Lung (tissue), 12 donors: ENCODE results near the gene NPRL2. TPM values are rescaled to one million over a fixed set of nuclear protein-coding genes. Genes with fewer than 3 reads are reported as not detected.

ENCODE experiments used
- ATAC-seq: fragments of 200-7000 bp; cut with Tn5 transposase; one replicate; pipeline ENCODE4 v1.9.1; 2020; ENCODE audit warnings: moderate number of reproducible peaks; ENCODE audit not compliant: insufficient read depth, low FRiP score
- DNase-seq, 3 donors: peaks; one replicate each; pipeline ENCODE4 v3.0.0-alpha.2; 2013 to 2017
- H3K27ac ChIP-seq, 2 donors: one replicate each; pipeline ENCODE4 v1.5.1; 2013; ENCODE audit warnings: mild to moderate bottlenecking in 2 of 2, moderate library complexity in 2 of 2, control low read depth in 1 of 2, inconsistent platforms in 1 of 2, low read depth in 1 of 2, low read length in 1 of 2
- H3K27me3 ChIP-seq, 3 donors: one replicate each; pipeline ENCODE4 v1.5.1; 2013; ENCODE audit warnings: low read length in 2 of 3; ENCODE audit not compliant: control insufficient read depth in 3 of 3, insufficient read depth in 3 of 3
- H3K36me3 ChIP-seq, 4 donors: one replicate each; pipeline ENCODE4 v1.5.1; 2013; ENCODE audit warnings: low read length in 4 of 4, mild to moderate bottlenecking in 1 of 4, moderate library complexity in 1 of 4; ENCODE audit not compliant: control insufficient read depth in 4 of 4, insufficient read depth in 4 of 4
- H3K4me1 ChIP-seq, 5 donors: one replicate each; pipeline ENCODE4 v1.5.1; 2013; ENCODE audit warnings: low read length in 5 of 5, mild to moderate bottlenecking in 2 of 5, moderate library complexity in 1 of 5; ENCODE audit not compliant: control insufficient read depth in 5 of 5, insufficient read depth in 5 of 5
- H3K4me3 ChIP-seq: one replicate; pipeline ENCODE4 v1.5.1; 2013; ENCODE audit warnings: mild to moderate bottlenecking, control low read depth, moderate library complexity
- H3K9ac ChIP-seq, 2 donors: one replicate each; pipeline ENCODE4 v1.5.1; 2013; ENCODE audit warnings: low read length in 2 of 2, control low read depth in 1 of 2; ENCODE audit not compliant: insufficient read depth in 1 of 2
- H3K9me3 ChIP-seq, 4 donors: one replicate each; pipeline ENCODE4 v1.5.1; 2013; ENCODE audit warnings: low read length in 3 of 4, mild to moderate bottlenecking in 1 of 4, moderate library complexity in 1 of 4; ENCODE audit not compliant: control insufficient read depth in 4 of 4, insufficient read depth in 3 of 4
- WGBS, 2 donors: extraction: QIAGEN DNeasy Blood & Tissue Kit; methylation state at CpG; one replicate each; pipeline ENCODE4 v1.1.7; 2013; 5-methylcytosine and 5-hydroxymethylcytosine counted together
- polyA plus RNA-seq, 2 donors: library from polyadenylated mRNA; stranded (reverse); fragments of 200-250 nt; gene quantifications; one replicate each; pipeline ENCODE4 v1.2.1, GENCODE V29; 2013
- total RNA-seq, 2 donors: library from RNA; depleted of rRNA in 1 of 2; stranded (reverse); fragments of >200 nt in 1 of 2; gene quantifications; one replicate each; pipeline ENCODE4 v1.2.1, GENCODE V29; 2014 to 2021
- TF ChIP-seq, protein P1 (sequence below): IDR thresholded peaks from 2 replicates; pipeline ENCODE4 v1.5.1; 2012; ENCODE audit warnings: mild to moderate bottlenecking; ENCODE audit errors: control extremely low read depth, extremely low read depth
- donor health status: control.
- donor health status: control.
- donor health status: Bipolar disorder and iron deficiency.
- donor health status: healthy.
- donor health status: DM: yes; HTN: yes; CAD: no.

NPRL2 gene
- total and polyA plus RNA-seq, 4 donors, result 12.7 to 21.9 (median 17.2) TPM

DNA sequence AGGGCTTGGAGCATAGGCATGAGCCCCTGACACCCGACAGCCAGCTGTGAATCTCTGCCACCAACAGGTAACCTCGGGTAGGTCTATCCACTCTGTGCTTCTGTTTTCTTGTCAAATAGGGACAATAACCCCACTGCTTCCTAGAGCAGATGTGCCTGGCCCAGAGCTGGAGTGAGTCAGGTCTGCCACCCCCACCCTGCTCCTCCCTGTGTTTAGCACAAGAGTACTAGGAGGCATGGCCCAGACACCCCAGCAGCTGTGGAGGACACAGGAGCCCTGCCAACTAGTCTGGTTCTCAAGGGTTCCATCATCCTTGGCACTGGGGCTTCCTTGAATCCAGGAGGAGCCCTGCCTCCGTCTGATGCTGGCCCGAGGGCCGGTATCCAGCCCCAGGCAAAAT lies 42.5 kb upstream of the NPRL2 start:
- TF ChIP-seq, protein P1, sequence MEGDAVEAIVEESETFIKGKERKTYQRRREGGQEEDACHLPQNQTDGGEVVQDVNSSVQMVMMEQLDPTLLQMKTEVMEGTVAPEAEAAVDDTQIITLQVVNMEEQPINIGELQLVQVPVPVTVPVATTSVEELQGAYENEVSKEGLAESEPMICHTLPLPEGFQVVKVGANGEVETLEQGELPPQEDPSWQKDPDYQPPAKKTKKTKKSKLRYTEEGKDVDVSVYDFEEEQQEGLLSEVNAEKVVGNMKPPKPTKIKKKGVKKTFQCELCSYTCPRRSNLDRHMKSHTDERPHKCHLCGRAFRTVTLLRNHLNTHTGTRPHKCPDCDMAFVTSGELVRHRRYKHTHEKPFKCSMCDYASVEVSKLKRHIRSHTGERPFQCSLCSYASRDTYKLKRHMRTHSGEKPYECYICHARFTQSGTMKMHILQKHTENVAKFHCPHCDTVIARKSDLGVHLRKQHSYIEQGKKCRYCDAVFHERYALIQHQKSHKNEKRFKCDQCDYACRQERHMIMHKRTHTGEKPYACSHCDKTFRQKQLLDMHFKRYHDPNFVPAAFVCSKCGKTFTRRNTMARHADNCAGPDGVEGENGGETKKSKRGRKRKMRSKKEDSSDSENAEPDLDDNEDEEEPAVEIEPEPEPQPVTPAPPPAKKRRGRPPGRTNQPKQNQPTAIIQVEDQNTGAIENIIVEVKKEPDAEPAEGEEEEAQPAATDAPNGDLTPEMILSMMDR, result no peak
- ATAC-seq (no peak), DNase-seq (no peak)
- Histone ChIP-seq H3K4me3 (no peak overlapping the region), H3K27ac (no peak overlapping the region), H3K36me3 (peaks cover 0 to 3% (median 0%) of the 10 kb centered on the region in 4 donors), H3K27me3 (no peaks in the 10 kb centered on the region), H3K9me3 (no peaks in the 10 kb centered on the region), H3K9ac (no peak overlapping the region), H3K4me1 (peaks cover 0 to 11% (median 9%) of the 10 kb centered on the region in 5 donors)
- 86 to 89% methylated on average over 5 of the region's 5 CpGs for WGBS, 2 donors

DNA sequence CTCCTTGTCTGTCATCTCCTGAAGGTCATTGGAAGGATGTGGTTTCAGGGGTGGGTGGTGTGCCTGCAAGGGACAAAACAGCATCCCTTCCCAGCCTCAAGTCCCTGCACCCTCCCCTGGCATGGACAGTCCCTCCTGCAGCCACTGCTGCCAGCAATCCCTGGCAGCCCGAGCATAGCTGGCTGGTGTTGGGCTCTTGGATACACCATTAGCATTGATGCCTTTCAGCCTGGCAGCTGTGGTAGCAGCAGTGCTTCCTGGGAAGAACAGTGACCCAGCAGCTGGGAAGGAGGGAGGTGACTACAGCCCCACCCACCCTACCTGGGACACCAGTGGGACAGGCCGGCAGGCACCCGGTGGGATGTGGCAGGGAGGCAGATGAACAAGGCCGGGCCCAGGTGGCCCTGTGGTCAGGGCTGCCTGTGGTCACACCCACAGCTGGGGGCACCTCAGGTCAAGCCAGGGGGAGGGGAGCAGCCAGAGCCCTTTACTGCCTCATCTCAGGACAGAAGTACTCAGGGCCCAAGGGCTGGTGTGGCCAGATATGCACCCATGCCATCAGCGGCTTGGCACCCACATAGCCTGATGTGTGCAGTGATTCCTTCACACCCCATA lies 41.6 kb upstream of the NPRL2 start:
- peaks cover 0 to 11% (median 9%) of the 10 kb centered on the region in 5 donors for H3K4me1 ChIP-seq
- no peaks in the 10 kb centered on the region for H3K9me3 ChIP-seq
- ATAC-seq (no peak), DNase-seq (no peak)
- H3K9ac ChIP-seq, result no peak overlapping the region
- TF ChIP-seq, protein P1, result no peak
- peaks cover 0 to 3% (median 0%) of the 10 kb centered on the region in 4 donors for H3K36me3 ChIP-seq
- H3K4me3 ChIP-seq, result no peak overlapping the region
- no peaks in the 10 kb centered on the region for H3K27me3 ChIP-seq
- WGBS, 2 donors, result 71 to 84% methylated on average over 5 of the region's 5 CpGs
- no peak overlapping the region for H3K27ac ChIP-seq

DNA sequence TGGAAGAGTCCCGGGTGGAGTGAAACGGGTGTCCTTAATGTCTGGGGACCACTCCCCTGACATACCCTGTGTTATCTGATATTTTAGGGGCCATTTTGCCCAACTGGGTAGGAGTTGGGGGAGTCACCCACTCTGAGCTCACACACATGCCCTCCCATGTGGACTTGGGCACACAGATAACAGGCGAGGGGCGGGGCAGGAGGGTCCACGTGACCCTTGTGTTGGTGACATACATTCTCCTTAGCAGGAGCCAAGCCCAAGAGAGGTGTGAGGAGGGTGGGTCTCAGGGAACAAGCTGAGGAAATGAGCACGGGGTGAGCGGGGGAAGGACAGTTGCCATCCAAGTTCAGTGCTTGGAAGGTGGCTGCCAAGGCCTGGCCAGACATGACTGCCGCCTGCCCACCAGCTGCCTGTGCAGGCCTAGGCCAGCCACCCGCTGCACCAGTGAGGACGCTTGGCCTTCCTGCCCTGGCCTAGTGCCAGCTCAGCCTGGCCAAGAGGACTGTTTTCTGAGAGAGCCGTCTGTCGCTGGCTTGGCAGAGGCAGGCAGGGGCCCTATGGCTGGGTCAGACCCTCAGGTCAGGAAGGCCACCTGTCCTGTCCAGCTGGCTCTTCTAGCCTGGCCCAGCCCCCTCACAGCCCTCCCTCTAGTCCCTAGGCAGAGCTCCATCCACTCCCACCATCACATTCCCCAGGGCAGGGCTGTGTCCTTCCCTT lies 40.1 kb upstream of the NPRL2 start:
- no peaks in the 10 kb centered on the region for H3K27me3 ChIP-seq
- ATAC-seq, result no peak
- DNase-seq, result peak in 2 of 3 donors; percentile 26 to 40
- H3K4me3 ChIP-seq, result no peak overlapping the region
- 55 to 73% methylated on average over 12 of the region's 12 CpGs for WGBS, 2 donors
- no peak overlapping the region for H3K9ac ChIP-seq
- H3K36me3 ChIP-seq, result peaks cover 0 to 3% (median 0%) of the 10 kb centered on the region in 4 donors
- peaks cover 0 to 11% (median 9%) of the 10 kb centered on the region in 5 donors for H3K4me1 ChIP-seq
- H3K9me3 ChIP-seq, result no peaks in the 10 kb centered on the region
- no peak overlapping the region for H3K27ac ChIP-seq
- TF ChIP-seq, protein P1, result no peak
